H1 (cell line): ENCODE measurements around the gene DISC1. TPM values are rescaled to one million over a fixed set of nuclear protein-coding genes. Genes with fewer than 3 reads are reported as not detected.

ENCODE experiments used
- CTCF ChIA-PET: fragments of 300-600 bp; sonication (Branson Sonifier 250); formaldehyde crosslinking; loops from one replicate; lab custom pipeline; 2021; ENCODE audit not compliant: partially characterized antibody; lab: Charles Lee
- POLR2A ChIA-PET: fragments of 300-600 bp; sonication (Branson Sonifier 250); formaldehyde crosslinking; loops from one replicate; lab custom pipeline; 2021; ENCODE audit warnings: inconsistent platforms; ENCODE audit not compliant: partially characterized antibody; lab: Charles Lee
- DNase-seq, 2 experiments: peaks; one replicate each; pipeline versions ENCODE4 v3.0.0 to v3.0.0-alpha.2; 2010 to 2022; ENCODE audit warnings: low spot score in 2 of 2, low read depth in 1 of 2, mixed read lengths in 1 of 2
- FAIRE-seq: peaks from 2 replicates; lab custom pipeline; 2011; peaks lifted over from hg19 to GRCh38; lab: Jason Lieb, UNC
- H2AFZ ChIP-seq: 2 replicates; pipeline ENCODE4 v1.8.1; 2012; ENCODE audit warnings: low read length, inconsistent platforms
- H2AK5ac ChIP-seq: 2 replicates; pipeline ENCODE4 v1.6.1; 2013; ENCODE audit warnings: low read depth, low read length
- H2BK120ac ChIP-seq: replicated peaks from 2 replicates; pipeline ENCODE3; 2013; ENCODE audit warnings: low read depth, low read length, inconsistent platforms
- H2BK12ac ChIP-seq: 2 replicates; pipeline ENCODE4 v1.6.1; 2013; ENCODE audit warnings: low read depth, low read length
- H2BK15ac ChIP-seq: 2 replicates; pipeline ENCODE4 v1.6.1; 2013; ENCODE audit warnings: low read length
- H2BK20ac ChIP-seq: 2 replicates; pipeline ENCODE4 v1.6.1; 2013; ENCODE audit warnings: low read length
- H2BK5ac ChIP-seq: 2 replicates; pipeline ENCODE4 v1.6.1; 2013; ENCODE audit warnings: low read depth, low read length
- H3K14ac ChIP-seq: 2 replicates; pipeline ENCODE4 v1.6.1; 2013; ENCODE audit warnings: inconsistent platforms; ENCODE audit not compliant: insufficient read length
- H3K18ac ChIP-seq: 2 replicates; pipeline ENCODE4 v1.6.1; 2013; ENCODE audit warnings: low read length; ENCODE audit errors: extremely low read depth
- H3K23ac ChIP-seq: 2 replicates; pipeline ENCODE4 v1.6.1; 2013; ENCODE audit warnings: inconsistent platforms; ENCODE audit not compliant: insufficient read length
- H3K23me2 ChIP-seq: 2 replicates; pipeline ENCODE4 v1.6.1; 2013; ENCODE audit warnings: low read depth, low read length
- H3K27ac ChIP-seq: 2 replicates; pipeline ENCODE4 v1.6.1; 2011; ENCODE audit warnings: low read depth, low read length, inconsistent platforms
- H3K27me3 ChIP-seq, 4 experiments: replicated peaks in 1 of 4; 1 replicate in 1 of 4; 2 replicates in 3 of 4; pipeline versions ENCODE4 v1.6.1 to v1.8.1; 2011 to 2013; ENCODE audit warnings: low read length in 3 of 4, mild to moderate bottlenecking in 3 of 4, inconsistent platforms in 2 of 4, mixed read lengths in 2 of 4, moderate library complexity in 1 of 4; ENCODE audit not compliant: control insufficient read depth in 3 of 4, insufficient read depth in 3 of 4; ENCODE audit errors: extremely low read depth in 1 of 4
- H3K36me3 ChIP-seq, 4 experiments: 2 replicates each; pipeline versions ENCODE4 v1.6.1 to v1.8.1; 2011 to 2013; ENCODE audit warnings: mild to moderate bottlenecking in 4 of 4, low read length in 3 of 4, moderate library complexity in 2 of 4, control low read depth in 1 of 4, inconsistent platforms in 1 of 4; ENCODE audit not compliant: insufficient read depth in 4 of 4, control insufficient read depth in 2 of 4
- H3K4ac ChIP-seq: replicated peaks from 2 replicates; pipeline ENCODE3; 2013; ENCODE audit warnings: low read length, low read depth, mixed read lengths, inconsistent platforms; ENCODE audit not compliant: insufficient read length
- H3K4me1 ChIP-seq, 4 experiments: replicated peaks in 1 of 4; 1 replicate in 1 of 4; 2 replicates in 3 of 4; pipeline versions ENCODE4 v1.6.1 to v1.8.1; 2011 to 2013; ENCODE audit warnings: low read length in 3 of 4, inconsistent platforms in 2 of 4, mixed read lengths in 1 of 4; ENCODE audit not compliant: insufficient read depth in 4 of 4, control insufficient read depth in 3 of 4
- H3K4me2 ChIP-seq, 2 experiments: 2 replicates each; pipeline versions ENCODE4 v1.6.1 to v1.8.1; 2011 to 2013; ENCODE audit warnings: low read depth in 2 of 2, low read length in 2 of 2, control low read depth in 1 of 2, inconsistent platforms in 1 of 2, mild to moderate bottlenecking in 1 of 2; ENCODE audit not compliant: insufficient read depth in 1 of 2
- H3K4me3 ChIP-seq, 4 experiments: fragments of 200-600, 300-600 bp in 1 of 4; sonication (generic), shearing (Covaris generic), sonication (Bioruptor Twin) in 1 of 4; 2 replicates each; pipeline versions ENCODE4 v1.5.1 to v1.8.1; 2011 to 2016; ENCODE audit warnings: low read length in 4 of 4, low read depth in 3 of 4, control low read depth in 2 of 4, inconsistent platforms in 2 of 4, mild to moderate bottlenecking in 2 of 4, mixed read lengths in 1 of 4, moderate library complexity in 1 of 4; ENCODE audit not compliant: insufficient read depth in 2 of 4; ENCODE audit errors: extremely low read depth in 1 of 4
- H3K56ac ChIP-seq: replicated peaks from 2 replicates; pipeline ENCODE3; 2013; ENCODE audit warnings: low read depth, mild to moderate bottlenecking, mixed read lengths, low read length, inconsistent platforms; ENCODE audit not compliant: insufficient read length
- H3K79me1 ChIP-seq: 2 replicates; pipeline ENCODE4 v1.6.1; 2013; ENCODE audit warnings: low read depth, low read length, control low read depth
- H3K79me2 ChIP-seq, 2 experiments: 2 replicates each; pipeline versions ENCODE4 v1.6.1 to v1.8.1; 2012 to 2013; ENCODE audit warnings: low read length in 2 of 2, mild to moderate bottlenecking in 2 of 2, inconsistent platforms in 1 of 2; ENCODE audit not compliant: insufficient read depth in 2 of 2, control insufficient read depth in 1 of 2
- H3K9ac ChIP-seq, 4 experiments: replicated peaks in 1 of 4; 1 replicate in 1 of 4; 2 replicates in 3 of 4; pipeline versions ENCODE4 v1.6.1 to v1.8.1; 2011 to 2013; ENCODE audit warnings: low read depth in 3 of 4, low read length in 3 of 4, control low read depth in 2 of 4, mild to moderate bottlenecking in 2 of 4, moderate library complexity in 2 of 4, inconsistent platforms in 1 of 4; ENCODE audit errors: extremely low read depth in 1 of 4
- H3K9me3 ChIP-seq, 2 experiments: 2 replicates each; pipeline versions ENCODE4 v1.6.1 to v1.8.1; 2012 to 2013; ENCODE audit warnings: mild to moderate bottlenecking in 2 of 2, moderate library complexity in 2 of 2, control low read depth in 1 of 2, inconsistent platforms in 1 of 2, low read depth in 1 of 2, low read length in 1 of 2, mixed read lengths in 1 of 2; ENCODE audit not compliant: insufficient read depth in 2 of 2
- H4K20me1 ChIP-seq, 2 experiments: replicated peaks in 1 of 2; 2 replicates each; pipeline versions ENCODE3 to v1.8.1; 2011 to 2013; ENCODE audit warnings: inconsistent platforms in 2 of 2, low read length in 2 of 2, mild to moderate bottlenecking in 1 of 2; ENCODE audit not compliant: insufficient read depth in 2 of 2, control insufficient read depth in 1 of 2
- H4K5ac ChIP-seq: 2 replicates; pipeline ENCODE4 v1.6.1; 2013; ENCODE audit warnings: low read length, low read depth, mixed read lengths, inconsistent platforms; ENCODE audit not compliant: insufficient read length
- H4K8ac ChIP-seq: 2 replicates; pipeline ENCODE4 v1.8.0; 2013; ENCODE audit warnings: mild to moderate bottlenecking, moderate library complexity, low read length, inconsistent platforms; ENCODE audit not compliant: insufficient read depth; ENCODE audit errors: extremely low read depth
- H4K91ac ChIP-seq: replicated peaks from 2 replicates; pipeline ENCODE3; 2013; ENCODE audit warnings: low read length, mixed read lengths, inconsistent platforms; ENCODE audit not compliant: insufficient read length
- CEBPB ChIP-seq: IDR thresholded peaks from 2 replicates; pipeline ENCODE4 v1.6.1; 2012; ENCODE audit warnings: low read depth, low read length
- POU5F1 ChIP-seq: IDR thresholded peaks from 2 replicates; pipeline ENCODE4 v1.6.1; 2011; ENCODE audit warnings: low read depth, mild to moderate bottlenecking, low read length, moderate library complexity
- RAD21 ChIP-seq, 2 experiments: IDR thresholded peaks in 1 of 2; conservative IDR thresholded peaks in 1 of 2; 2 replicates each; pipeline ENCODE4 v1.6.1; 2011; ENCODE audit warnings: low read depth in 2 of 2, low read length in 2 of 2, improper control_type of control experiment in 1 of 2, inconsistent platforms in 1 of 2, mild to moderate bottlenecking in 1 of 2, moderate library complexity in 1 of 2
- WGBS, 2 experiments: shearing (Covaris generic) in 1 of 2; methylation state at CpG; one replicate each; pipeline versions ENCODE4 v1.1.6 to v1.1.7; 2013 to 2015; ENCODE audit warnings: low lambda C conversion rate in 2 of 2, mixed read lengths in 2 of 2, inconsistent platforms in 1 of 2, low coverage in 1 of 2, missing lambda C conversion rate in 1 of 2; ENCODE audit not compliant: insufficient replicate concordance in 2 of 2, insufficient coverage in 1 of 2, insufficient read length in 1 of 2; ENCODE audit errors: extremely low coverage in 1 of 2, missing lambda C conversion rate in 1 of 2; 5-methylcytosine and 5-hydroxymethylcytosine counted together
- polyA plus RNA-seq, 7 experiments: library from polyadenylated mRNA; depleted of rRNA in 3 of 7; stranded (reverse) in 5 of 7; unstranded in 2 of 7; fragments of >200 nt in 5 of 7; fragments of 200-250 nt in 2 of 7; gene quantifications; 1 replicate in 5 of 7; 2 replicates in 1 of 7; 4 replicates in 1 of 7; pipeline versions ENCODE4 v1.2.1 to v1.2.3, GENCODE V29; 2011 to 2013; ENCODE audit warnings: missing spikeins in 2 of 7, mixed read lengths in 2 of 7
- total RNA-seq: library from RNA; stranded (reverse); fragmentation: NEBNext Ultra II Directional; extraction: Animal tissue kit (Norgen Biotek cat#: 25700); gene quantifications from 2 replicates; pipeline ENCODE4 v1.2.1, GENCODE V29; 2021

Gene DISC1
- total and polyA plus RNA-seq, 2 of the 8 experiments (the other 6 are each of a cell fraction or from before 2014, with no cell fraction given) = 1.1 to 3.5 TPM

DNA sequence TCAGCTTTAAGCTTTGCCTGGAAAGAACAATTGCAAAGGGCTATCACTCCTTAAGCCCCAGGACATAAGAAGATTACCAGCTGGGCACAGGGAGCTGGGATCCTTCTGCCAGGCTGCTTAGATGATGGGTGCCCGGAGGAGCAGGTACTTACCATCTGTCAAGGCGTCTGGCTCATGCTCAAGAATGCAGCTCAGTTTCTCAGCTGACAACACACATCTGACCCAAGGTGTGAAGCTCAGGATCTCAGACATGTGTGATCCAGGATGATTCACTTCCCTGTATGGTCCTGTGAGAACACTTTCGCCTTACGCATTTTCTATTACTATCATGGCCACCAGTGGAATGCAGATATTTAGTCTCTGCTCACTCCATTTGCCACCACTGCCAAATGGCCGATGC lies 14.7 kb upstream of the DISC1 start:
- Histone ChIP-seq H4K20me1 (no peaks in the 10 kb centered on the region), H3K4me1 (no peaks in the 10 kb centered on the region), H3K9ac (no peak overlapping the region), H3K79me2 (no peaks in the 10 kb centered on the region), H4K8ac (no peak overlapping the region), H2AFZ (no peak overlapping the region), H4K91ac (no peak overlapping the region), H3K23ac (no peak overlapping the region), H2BK120ac (no peak overlapping the region), H3K23me2 (no peaks in the 10 kb centered on the region), H3K36me3 (no peaks in the 10 kb centered on the region), H2BK12ac (no peak overlapping the region), H2BK20ac (no peak overlapping the region), H3K27me3 (no peaks in the 10 kb centered on the region; a peak in 1 of 7 replicates), H3K4ac (no peak overlapping the region), H3K9me3 (no peaks in the 10 kb centered on the region), H4K5ac (no peak overlapping the region), H3K27ac (no peak overlapping the region), H3K4me2 (no peak overlapping the region), H3K4me3 (no peak overlapping the region), H2AK5ac (no peak overlapping the region)
- no peak for DNase-seq
- FAIRE-seq = no peak
- WGBS, 2 experiments = 83% methylated on average over 5 of the region's 5 CpGs; no CpG with 5 or more reads in 1 of the 2 experiments
- POLR2A ChIA-PET = no interaction called here
- TF ChIP-seq POU5F1 (no peak), RAD21 (IDR thresholded peaks at IDR 0.05 in 1 of 2, conservative IDR thresholded peaks at IDR 0.05 in 1 of 2; ENCODE audit: low read depth in 2 of 2, low read length in 2 of 2) (no peak), CEBPB (no peak)
- TF ChIP-seq, all 59 proteins: peak for 0
- Histone ChIP-seq H3K56ac (no peak overlapping the region), H2BK15ac (no peak overlapping the region), H3K14ac (no peak overlapping the region), H3K18ac (no peak overlapping the region), H2BK5ac (no peak overlapping the region), H3K79me1 (no peaks in the 10 kb centered on the region)
- CTCF ChIA-PET = interaction anchor here (1.2 kb wide), 1 partner anchor 9 kb away, joined by 3 read pairs; no protein-coding TSS in a partner anchor
